GM21526 (cell line): ENCODE measurements around the gene MYMX.

ENCODE experiments used
- ATAC-seq: cut with Tn5 transposase; IDR thresholded peaks from one replicate; pipeline ENCODE4 v1.9.1; 2021; ENCODE audit warnings: moderate library complexity; ENCODE audit not compliant: unreplicated experiment, low FRiP score

MYMX gene

DNA sequence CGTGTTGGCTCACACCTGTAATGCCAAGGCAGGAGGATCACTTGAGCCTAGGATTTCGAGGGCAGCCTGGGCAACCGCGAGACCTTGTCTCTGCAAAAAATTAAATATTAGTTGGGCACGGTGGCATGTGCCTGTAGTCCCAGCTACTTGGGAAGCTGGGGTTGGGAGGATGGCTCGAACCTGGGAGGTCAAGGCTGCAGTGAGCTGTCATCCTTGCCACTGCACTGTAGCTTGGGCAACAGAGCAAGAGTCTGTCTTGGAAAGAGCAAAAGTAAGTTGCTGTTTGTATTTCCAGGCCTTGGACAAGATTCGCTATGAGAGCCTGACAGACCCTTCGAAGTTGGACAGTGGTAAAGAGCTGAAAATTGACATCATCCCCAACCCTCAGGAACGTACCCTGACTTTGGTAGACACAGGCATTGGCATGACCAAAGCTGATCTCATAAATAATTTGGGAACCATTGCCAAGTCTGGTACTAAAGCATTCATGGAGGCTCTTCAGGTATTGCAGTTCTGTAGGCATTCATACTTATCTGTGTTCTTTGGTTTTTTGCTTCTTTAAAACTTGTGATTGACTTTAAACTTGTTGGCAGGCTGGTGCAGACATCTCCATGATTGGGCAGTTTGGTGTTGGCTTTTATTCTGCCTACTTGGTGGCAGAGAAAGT is 32.5 kb downstream of the MYMX start:
- no peak for ATAC-seq

DNA sequence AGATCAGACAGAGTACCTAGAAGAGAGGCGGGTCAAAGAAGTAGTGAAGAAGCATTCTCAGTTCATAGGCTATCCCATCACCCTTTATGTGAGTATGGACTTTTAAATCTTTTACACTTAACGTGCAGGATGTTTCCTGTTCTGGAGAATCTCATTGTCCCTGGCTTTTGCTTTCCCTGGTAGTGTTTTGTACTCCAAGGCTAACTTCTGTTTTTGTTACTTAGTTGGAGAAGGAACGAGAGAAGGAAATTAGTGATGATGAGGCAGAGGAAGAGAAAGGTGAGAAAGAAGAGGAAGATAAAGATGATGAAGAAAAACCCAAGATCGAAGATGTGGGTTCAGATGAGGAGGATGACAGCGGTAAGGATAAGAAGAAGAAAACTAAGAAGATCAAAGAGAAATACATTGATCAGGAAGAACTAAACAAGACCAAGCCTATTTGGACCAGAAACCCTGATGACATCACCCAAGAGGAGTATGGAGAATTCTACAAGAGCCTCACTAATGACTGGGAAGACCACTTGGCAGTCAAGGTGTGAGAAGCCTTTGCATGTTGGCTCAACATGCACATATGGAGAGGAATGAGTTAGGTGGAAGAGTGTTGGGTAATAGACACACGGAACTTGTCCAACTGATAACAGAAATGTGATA is 33.5 kb downstream of the MYMX start:
- no peak for ATAC-seq

DNA sequence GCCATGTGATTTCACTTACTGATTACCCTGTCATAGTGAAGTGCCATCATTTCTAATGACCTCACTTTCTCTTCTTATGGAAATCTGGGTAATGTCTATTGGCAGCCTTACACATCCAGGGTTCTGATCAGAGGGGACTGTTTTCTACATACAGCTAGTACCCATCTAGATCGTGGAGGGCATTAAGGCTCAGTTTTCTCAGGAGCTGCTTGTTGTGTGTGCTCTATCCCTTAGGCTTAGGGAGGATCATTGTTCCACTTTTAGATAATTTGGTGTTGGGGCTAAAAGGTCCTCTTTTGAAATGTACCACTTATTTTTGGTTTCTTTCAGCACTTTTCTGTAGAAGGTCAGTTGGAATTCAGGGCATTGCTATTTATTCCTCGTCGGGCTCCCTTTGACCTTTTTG is 34.0 kb downstream of the MYMX start:
- no peak for ATAC-seq

DNA sequence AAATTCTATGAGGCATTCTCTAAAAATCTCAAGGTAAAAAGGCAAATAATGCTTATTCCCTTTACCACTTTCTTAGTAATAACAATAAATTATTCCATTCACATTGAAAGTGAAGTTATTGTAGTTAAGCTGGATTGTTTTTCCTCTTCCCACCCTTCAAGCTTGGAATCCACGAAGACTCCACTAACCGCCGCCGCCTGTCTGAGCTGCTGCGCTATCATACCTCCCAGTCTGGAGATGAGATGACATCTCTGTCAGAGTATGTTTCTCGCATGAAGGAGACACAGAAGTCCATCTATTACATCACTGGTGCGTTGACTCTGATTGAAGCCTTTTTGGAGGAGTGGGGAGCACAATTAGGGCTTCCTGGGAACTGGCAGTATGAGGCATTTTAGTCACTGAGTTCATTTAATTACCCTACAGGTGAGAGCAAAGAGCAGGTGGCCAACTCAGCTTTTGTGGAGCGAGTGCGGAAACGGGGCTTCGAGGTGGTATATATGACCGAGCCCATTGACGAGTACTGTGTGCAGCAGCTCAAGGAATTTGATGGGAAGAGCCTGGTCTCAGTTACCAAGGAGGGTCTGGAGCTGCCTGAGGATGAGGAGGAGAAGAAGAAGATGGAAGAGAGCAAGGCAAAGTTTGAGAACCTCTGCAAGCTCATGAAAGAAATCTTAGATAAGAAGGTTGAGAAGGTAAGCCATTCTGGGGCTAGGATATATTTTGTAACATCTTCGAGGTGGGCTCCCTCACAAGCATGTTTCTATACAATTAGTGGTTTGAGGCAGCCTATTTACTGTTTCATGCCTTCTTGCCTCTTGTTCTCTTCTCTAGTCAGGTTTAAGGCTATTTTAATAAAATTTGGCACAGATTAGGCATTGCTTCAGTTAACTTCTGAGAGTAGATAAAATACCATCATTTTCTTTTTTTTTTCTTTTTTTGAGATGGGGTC is 35.1 kb downstream of the MYMX start:
- ATAC-seq: no peak

DNA sequence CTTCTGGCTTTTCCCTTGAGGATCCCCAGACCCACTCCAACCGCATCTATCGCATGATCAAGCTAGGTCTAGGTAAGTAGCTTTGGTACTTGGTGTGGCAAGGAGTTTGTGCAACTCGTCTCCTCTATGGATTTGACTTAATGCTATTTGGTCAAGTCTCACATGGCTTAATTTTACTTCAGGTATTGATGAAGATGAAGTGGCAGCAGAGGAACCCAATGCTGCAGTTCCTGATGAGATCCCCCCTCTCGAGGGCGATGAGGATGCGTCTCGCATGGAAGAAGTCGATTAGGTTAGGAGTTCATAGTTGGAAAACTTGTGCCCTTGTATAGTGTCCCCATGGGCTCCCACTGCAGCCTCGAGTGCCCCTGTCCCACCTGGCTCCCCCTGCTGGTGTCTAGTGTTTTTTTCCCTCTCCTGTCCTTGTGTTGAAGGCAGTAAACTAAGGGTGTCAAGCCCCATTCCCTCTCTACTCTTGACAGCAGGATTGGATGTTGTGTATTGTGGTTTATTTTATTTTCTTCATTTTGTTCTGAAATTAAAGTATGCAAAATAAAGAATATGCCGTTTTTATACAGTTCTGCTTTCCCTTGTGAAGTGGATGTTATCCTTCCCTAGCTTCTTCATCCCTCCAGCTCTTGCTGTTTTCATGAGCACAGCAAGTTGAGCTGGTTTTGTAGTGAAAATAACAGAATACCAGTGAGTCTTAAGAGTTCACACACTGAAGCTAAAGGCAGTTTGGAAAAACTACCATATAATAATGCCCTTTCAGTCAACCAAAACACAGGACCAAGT is 36.8 kb downstream of the MYMX start:
- ATAC-seq: no peak

DNA sequence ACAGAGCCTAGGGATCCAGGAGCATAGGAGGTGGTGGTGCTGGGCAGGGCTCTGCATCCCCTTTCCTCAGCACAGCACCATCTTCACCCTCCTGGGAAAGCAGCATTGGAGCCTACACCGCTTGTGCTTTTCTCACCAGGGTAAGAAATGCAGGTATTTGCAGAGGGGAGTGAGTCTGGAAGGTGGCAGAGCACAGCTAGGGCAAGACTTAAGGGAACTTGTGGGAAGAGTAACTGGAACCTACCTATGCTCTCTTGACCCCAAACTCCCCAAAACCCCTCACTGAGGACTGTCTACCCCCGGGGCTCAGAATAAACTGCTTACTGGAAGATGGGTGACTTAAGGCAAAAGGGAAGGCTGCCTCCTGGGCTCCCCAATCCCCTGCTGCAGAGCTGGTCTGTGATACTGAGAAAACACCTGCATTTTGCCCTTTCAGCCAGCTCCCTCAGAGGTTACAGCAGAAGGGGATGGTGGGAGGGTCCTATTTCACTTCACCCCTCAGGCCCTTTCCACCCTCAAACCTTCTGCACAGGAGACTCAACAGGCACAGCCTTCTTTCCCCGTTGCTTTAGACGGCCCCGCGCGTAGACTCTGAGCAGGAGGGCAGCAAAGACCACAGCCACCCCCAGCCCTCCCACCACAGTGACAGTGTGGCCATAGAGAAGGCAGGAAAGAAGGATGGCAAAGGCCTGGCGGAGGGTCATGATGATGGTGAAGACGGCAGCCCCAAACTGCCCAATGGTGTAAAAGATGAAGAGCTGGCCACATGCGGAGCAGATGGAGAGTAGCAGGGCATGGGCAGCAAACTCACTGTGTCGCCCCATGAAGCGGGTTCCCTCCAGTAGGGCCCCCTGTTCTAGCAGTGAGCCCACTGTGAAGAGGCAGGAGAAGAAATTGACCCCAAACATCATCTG is 37.7 kb downstream of the MYMX start:
- ATAC-seq: no peak

DNA sequence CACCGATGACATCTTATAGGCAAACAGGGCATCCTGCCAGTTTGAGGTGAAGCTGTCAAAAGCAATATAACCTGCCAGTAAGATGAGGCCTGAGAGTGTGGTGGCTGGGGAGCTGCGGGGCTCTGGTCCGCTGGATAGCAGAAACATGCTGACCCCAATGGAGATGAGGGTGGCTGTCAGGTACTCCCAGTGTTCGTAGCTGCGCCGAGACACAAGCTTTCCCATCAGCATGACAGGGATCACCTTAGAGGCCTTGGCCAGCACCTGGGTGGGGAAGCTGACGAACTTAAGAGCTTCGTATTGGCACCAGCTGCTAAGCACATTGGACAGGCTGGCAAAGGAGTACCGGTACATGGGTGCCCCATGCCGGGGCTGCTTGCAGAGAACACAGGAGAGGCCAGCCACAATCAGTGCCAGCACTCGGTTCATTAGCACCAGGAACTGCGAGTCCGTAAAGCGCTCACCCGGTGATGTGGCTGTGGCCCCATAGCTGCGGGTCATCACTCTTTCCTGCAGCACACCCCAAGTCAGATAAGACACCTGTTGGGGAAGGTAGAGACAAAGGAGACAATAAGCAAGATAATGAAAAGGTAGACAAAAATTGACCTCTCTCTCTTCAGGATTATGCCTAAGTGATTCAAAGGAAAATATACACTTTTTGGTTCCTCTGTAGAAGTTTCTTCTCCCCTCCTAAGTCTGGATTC is 38.5 kb downstream of the MYMX start:
- ATAC-seq: no peak

DNA sequence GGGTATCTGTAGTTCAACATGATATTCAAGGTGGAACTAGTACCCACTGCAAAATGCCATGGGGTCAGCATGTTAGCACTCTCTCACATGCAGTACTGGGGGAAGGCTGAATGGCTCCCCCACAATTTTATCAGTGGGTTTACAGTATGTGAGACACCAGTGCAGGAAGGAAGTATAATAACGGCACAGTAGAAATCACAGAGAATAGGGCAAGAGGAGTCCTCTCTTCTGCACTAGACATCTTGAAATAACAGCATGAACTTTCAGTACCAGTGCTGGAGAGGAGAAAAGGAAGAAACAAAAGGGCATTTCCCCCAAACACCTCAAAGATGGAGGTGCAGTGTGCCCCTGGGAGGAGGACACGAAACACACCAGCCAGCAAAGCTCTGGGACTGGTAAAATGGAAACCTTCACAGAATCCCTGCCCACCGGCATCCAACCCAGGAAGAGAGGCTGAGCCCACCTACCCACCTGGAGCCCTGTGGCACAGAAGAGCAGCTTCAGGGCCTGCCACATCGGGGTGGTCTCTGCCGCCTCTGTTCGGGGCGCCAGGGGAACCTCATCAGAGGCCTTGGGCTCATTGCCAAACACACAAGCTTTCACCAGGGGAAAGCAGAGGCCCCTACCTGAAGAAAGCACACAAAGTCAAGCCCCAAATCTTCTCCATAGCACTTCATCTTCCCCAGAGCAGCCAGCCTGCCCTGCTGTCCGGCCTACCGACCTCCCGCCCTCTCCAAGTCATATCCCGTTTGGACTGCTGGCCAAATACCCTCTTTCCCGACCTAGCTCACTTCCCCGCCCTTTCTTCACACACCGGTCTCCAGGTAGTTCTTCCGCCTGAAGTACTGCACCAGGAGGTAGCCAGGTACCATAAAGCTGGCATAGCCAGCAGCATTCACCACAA is 39.4 kb downstream of the MYMX start:
- no peak for ATAC-seq

DNA sequence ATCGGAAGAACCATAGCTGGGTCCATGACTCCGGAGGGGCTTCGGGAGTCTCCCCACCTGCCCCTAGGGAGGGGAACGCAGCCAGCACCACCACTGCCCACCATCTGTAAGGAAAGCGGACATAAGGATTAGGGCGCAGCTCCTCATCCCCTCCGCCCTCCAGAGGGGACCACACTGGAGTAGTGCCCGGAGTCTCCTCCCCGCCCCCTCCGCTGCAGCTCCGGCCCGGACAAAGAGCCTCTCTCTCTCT is 40.0 kb downstream of the MYMX start:
- ATAC-seq: no peak

DNA sequence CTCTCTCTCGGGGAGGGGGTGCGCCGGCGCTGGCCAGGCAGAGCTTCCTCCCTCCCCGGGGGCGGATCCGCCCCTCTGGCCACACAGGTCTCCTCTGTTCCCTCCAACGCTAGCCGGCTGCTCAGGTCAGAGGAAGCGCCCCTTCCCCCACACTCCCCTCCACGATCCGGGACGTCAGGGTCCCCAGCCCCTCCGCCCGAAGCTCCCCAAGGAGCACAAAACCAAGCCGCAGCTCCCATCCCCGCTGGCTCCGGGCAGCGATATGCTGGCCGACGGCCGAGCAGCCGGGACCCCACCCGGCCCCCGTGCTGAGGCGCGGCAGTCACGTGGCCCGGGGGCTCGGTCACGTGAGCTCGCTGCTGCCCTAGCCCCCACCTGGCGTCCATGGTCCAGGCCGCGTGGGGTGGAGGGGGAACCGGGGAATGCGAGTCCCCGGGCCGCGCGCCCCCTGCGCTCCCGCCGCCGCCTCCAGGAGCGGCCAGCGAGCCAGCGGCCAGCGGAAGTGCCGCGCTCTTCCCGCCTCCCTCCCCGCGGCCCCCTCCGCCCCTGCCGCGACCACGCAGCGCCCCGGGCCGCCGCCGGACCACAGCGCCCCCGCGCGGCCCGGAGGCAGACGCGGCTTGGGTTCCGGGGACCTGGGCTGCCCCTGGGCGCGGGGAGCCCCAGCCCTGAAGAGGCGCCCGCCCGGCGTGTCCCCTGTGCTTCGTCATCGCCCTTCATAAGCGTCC is 40.5 kb downstream of the MYMX start, which contains the start of gene SLC35B2:
Gene SLC35B2, minus strand, starts transcription at position 504 of the 728 bp plus-strand sequence. Its CDS starts 118 bp downstream, at position 386.
- peak; percentile 34 for ATAC-seq

DNA sequence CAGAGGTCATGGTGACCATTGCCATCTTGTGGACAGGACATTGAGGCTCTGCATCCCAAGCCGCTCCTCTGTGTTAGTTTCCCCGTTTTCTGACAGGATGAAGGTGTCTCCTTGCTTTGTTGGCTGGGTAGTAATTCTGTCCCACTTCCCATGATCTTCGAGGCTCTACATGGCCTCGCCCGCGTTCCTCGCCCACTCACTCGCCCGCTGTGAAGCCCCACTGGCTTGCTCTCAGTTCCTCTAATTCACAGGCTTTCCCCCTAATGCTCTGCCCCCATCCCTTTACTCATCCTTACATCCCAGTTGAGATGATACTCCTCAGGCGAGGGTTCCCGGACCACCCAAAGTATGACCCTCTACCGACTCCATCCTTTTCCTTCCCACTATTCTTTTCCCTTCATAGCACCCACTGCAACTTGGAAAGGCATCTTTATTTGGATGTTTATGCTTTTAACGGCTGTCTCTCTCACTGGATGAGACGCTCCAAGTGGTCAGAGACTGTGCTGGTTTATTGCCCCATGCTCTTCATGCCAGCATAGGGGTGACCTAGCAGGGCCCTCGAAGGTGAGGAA is 41.1 kb downstream of the MYMX start:
- peak; percentile 10 for ATAC-seq

DNA sequence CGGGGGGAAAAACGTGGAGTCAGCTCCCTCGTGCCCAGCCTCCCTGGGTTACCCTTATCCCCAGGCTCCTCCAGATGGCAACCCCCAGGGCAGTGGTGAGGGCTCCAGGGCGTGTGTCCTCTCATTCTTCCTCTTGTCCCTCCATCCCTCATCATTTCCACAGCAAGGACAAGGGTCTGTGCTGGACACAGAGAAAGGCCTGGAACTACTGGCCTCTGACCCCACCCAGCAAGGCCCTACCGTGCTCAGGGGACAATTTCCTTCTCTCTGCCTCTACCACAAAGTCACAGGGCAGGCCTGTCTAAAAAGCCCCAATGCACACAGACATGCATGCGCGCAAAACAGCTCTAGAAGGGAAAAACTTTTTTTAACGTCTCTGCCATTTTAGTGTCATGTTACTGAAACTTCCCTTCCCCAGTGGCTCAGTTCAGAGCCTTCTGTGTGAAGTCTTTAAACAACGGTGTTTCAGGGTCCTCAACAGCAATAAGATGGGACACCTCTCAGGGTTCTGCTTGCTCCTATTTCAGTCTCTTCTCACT is 41.7 kb downstream of the MYMX start:
- ATAC-seq: no peak

DNA sequence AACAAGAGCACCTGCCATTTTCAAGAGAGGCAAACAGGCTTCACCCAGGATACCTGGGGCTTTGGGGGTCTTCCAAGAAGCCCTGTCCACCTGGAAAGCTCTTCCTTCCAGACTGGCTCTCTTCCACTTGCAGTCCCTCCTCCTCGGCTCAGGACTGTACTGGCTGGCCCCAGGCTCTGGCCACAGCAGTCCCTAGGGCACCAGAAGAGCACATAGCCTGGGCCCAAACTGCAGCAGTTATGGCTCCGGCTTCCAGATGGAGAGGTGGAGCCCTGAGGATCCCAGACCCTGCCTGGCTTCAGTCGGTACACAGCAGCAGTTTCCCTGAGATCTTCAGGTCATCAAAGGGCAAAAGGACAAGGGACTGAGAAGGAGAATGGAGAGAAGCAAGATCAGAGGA is 42.2 kb downstream of the MYMX start:
- ATAC-seq: no peak

DNA sequence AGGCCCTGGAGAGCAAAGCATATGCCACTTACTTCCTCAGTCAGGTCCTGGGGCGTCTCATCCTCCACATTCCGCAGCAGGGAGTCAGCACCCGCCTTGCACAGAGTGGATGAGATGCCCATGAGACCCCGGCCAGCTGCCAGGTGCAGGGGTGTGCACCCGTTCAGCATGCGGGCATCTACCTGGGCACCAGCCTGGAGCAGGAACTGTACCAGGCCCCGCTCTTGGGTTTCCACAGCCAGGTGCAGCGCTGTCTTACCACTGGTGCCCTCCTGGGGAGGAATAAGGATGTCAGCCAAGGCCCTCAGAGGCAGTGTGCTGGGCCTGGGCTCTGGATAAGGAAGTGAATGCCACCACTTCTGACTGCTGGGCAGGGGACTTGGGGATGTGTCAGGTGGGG is 43.3 kb downstream of the MYMX start:
- no peak for ATAC-seq

DNA sequence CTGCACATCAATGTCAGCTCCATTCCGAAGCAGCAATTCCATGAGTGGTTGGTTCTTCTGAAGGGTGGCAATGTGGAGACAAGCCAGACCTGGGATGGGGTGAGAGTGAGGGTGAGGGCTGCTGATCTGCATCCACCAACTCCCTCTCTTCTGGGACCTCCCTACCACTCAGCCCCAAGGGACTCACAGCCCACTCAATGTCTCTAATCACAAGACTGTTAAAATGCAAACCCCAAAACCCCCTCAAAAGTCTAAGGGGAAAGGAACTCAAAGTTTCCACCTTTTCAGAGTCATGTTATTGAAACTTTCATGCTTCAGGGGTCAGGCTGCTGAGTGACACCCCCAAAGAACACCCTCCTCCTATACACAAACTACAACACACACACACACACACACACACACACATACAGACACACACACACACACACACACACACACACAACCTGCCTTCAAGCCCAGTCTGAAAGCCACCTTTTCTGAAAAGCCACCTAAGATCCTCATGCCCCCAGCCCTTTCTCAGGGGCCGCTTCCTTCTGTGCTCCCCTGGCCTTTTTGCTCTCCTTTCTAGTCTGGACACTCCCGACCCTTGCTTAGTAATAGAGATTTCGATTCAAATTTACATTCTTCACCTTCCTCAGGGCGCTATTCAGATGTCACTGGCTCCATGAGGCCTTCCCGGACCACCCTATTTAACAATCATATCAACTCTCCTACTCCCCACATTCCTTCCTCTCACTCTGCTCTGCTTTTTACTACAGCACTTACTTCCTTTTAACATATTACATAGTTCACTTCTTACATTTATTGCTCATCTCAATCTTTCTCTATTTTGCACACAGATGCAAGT is 43.9 kb downstream of the MYMX start:
- ATAC-seq: no peak

DNA sequence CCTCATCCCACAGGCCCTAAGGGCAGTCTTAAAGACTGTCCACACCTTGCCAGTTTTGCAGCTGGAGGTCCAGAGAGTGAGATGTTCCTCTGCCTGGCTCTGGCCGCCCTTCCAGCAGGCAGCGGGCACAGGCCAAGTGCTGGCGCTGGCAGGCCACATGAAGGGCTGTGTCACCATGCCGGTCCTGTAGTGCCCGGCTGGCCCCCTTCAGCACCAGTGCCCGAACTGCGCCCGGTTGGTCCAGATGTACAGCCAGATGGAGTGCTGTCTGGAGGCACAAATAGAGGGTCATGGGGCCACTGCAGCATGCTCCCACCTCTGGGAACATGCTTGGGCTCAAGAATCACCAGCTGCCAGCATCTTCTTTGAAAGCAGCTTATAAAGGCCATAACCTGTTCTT is 44.9 kb downstream of the MYMX start:
- no peak for ATAC-seq
